Lower lobe of right lung (tissue), 2 donors: ENCODE measurements around the gene SMIM29. TPM values are rescaled to one million over a fixed set of nuclear protein-coding genes. Genes with fewer than 3 reads are reported as not detected.

Experiments used
- ATAC-seq, 2 donors: fragments of 200-7000 bp; cut with Tn5 transposase; one replicate each; pipeline ENCODE4 v1.9.1; 2020 to 2022; ENCODE audit warnings: mild to moderate bottlenecking in 2 of 2, moderate library complexity in 2 of 2
- DNase-seq: peaks from one replicate; pipeline ENCODE4 v3.0.0-alpha.2; 2020
- H3K27ac ChIP-seq: fragments of 200-600 bp; one replicate; pipeline ENCODE4 v1.8.0; 2022
- H3K27me3 ChIP-seq: fragments of 200-600 bp; one replicate; pipeline ENCODE4 v1.8.0; 2022; ENCODE audit warnings: low read depth
- H3K36me3 ChIP-seq: fragments of 200-600 bp; one replicate; pipeline ENCODE4 v1.8.0; 2022; ENCODE audit warnings: mild to moderate bottlenecking
- H3K4me1 ChIP-seq: fragments of 200-600 bp; one replicate; pipeline ENCODE4 v1.8.0; 2022
- H3K4me3 ChIP-seq: fragments of 200-600 bp; one replicate; pipeline ENCODE4 v1.8.0; 2022; ENCODE audit warnings: mild to moderate bottlenecking
- H3K9me3 ChIP-seq: fragments of 200-600 bp; one replicate; pipeline ENCODE4 v1.8.0; 2022
- CTCF ChIP-seq: fragments of 200-600 bp; IDR thresholded peaks from one replicate; pipeline ENCODE4 v1.8.0; 2022; ENCODE audit warnings: antibody characterized with exemption, mild to moderate bottlenecking
- intact Hi-C: fragments of 100-400 bp; cut with DNase I; formaldehyde crosslinking; loops from one replicate; pipeline ENCODE4 v1.11.0; 2022
- total RNA-seq: library from RNA; stranded (reverse); fragmentation: NEBNext Ultra II Directional; extraction: Animal tissue kit (Norgen Biotek cat#: 25700); gene quantifications from one replicate; pipeline ENCODE4 v1.2.1, GENCODE V29; 2021
- donor health status: DM: no; HTN: yes; CAD: no; lungs with severe emphysema.

Gene SMIM29
- total RNA-seq, 1 donor from 2014 or later, result 29.8 TPM

GRCh38 chr6:34285448-34286164, 36.8 kb upstream of the SMIM29 start:
- Histone ChIP-seq H3K4me1 (peaks cover 30% of the 10 kb centered on the region), H3K36me3 (peaks cover 6% of the 10 kb centered on the region), H3K4me3 (no peak overlapping the region), H3K27ac (peak overlapping the region; percentile 56), H3K27me3 (no peaks in the 10 kb centered on the region), H3K9me3 (no peaks in the 10 kb centered on the region)
- intact Hi-C loops, result no loop called here
- ATAC-seq, result no peak
- no peak for DNase-seq
- no peak for TF ChIP-seq CTCF

DNA sequence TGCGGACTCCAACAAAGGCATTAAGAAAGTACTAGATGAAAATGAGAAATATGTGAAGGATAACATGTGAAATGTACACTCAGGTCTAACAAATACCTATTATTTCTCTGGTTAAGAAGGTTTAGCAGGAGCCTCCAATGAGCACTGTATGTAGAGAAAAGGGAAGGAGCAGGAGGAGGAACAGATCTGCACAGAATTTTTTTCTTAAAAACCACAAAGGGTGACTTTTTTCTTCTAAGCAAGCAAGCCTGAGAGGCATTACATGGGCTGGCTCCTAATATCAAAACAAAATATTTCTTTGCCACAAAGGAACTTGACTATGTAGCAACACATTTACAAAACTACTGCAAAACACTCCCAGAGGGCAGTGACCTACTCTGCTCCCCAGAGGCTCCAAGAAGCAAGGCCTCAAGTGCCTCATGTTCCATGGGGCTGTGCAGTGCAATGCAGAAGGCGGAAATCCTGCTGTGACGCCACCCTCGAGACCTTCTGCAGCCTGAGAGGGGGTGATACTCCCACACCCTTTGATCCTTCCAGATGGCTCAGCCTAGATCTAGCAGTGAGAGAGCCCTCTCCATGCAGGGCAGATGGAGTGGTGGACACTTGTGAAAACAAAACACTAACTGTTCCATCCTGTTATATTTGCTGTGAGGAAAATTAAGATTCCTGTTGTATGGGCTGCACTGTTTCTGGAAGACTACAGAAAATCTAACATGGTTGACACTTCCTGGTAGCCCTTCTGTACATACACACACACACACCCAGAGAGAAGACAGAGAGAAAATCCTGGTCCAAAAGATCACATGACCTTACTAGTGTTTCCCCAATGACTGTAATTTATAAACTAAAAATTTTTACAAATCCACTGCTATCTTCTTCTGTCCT, 36.0 kb upstream of the SMIM29 start:
- TF ChIP-seq CTCF, result no peak

DNA sequence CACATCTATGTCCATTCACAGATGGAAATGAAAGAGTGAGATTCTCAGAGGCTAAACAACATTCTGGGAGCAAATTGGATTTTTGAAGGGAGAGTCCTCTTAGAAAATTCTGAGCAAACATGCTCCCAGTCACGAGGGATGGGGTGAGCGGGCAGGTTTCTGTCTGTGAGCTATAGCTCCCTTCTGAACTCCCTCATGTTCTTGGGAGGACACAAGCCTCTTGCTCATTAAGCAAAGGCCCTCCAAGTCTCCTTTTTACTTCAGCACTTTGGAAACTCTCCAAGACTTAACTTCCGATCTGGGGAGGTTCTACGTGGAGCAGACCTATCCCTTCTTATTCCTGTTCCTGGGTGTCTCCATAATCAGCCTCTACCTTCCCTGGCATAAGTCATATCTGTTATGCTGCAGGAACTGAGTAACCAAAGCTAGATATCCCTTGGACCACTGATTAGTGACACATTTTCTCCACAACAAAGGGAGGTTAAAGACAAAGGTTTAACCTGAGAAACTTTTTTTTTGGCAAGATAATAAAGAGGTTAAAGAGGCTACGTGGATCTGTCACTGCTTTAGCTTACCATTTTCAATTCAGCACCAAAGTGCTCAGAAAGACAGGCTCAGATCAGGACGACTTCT, 33.0 kb upstream of the SMIM29 start:
- no peaks in the 10 kb centered on the region for H3K9me3 ChIP-seq
- no peak for TF ChIP-seq CTCF
- H3K36me3 ChIP-seq, result no peaks in the 10 kb centered on the region
- no peak overlapping the region for H3K4me3 ChIP-seq
- intact Hi-C loops, result no loop called here
- no peaks in the 10 kb centered on the region for H3K27me3 ChIP-seq
- ATAC-seq, result no peak
- peaks cover 39% of the 10 kb centered on the region for H3K4me1 ChIP-seq
- no peak overlapping the region for H3K27ac ChIP-seq
- no peak for DNase-seq

More for the DNA sequence above, 36.0 kb upstream of the SMIM29 start:
- H3K27me3 ChIP-seq, result no peaks in the 10 kb centered on the region
- H3K4me1 ChIP-seq, result peaks cover 37% of the 10 kb centered on the region
- H3K4me3 ChIP-seq, result no peak overlapping the region
- peaks cover 6% of the 10 kb centered on the region for H3K36me3 ChIP-seq
- H3K27ac ChIP-seq, result peak overlapping the region; percentile 56
- intact Hi-C loops, result no loop called here
- peak; percentile 84 to 91 for ATAC-seq
- no peaks in the 10 kb centered on the region for H3K9me3 ChIP-seq
- DNase-seq, result peak; percentile 76

- Histone ChIP-seq H3K27me3 (no peaks in the 10 kb centered on the region), H3K27ac (no peak overlapping the region), H3K4me1 (peaks cover 32% of the 10 kb centered on the region), H3K9me3 (no peaks in the 10 kb centered on the region), H3K36me3 (no peaks in the 10 kb centered on the region), H3K4me3 (no peak overlapping the region)
- no peak for TF ChIP-seq CTCF
- ATAC-seq (no peak), DNase-seq (no peak)
- intact Hi-C loops, result no loop called here
Observed at GRCh38 chr6:34280216-34280615, 31.4 kb upstream of the SMIM29 start.

DNA sequence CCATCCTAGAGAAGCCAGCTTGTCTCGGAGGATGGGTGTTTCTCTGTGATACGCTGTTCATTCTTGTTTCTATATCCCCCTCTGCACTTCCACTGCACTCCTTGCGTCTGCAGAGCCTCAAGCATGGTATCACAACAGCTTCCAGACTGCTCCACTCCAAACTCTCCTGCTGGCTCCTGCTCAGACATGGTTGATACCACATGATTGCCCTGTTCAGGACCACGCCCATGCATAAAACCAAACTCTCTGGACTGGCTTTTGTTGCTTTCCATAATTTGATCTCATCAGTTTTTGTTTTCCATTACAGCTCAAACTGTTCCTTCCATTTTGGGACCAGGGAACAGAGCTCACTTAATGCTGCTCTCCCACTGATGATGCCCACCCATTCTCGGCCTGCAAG, 30.0 kb upstream of the SMIM29 start:
- Histone ChIP-seq H3K4me1 (peaks cover 21% of the 10 kb centered on the region), H3K27ac (no peak overlapping the region), H3K9me3 (no peaks in the 10 kb centered on the region), H3K36me3 (no peaks in the 10 kb centered on the region), H3K27me3 (no peaks in the 10 kb centered on the region), H3K4me3 (no peak overlapping the region)
- no peak for DNase-seq
- intact Hi-C loops, result no loop called here
- TF ChIP-seq CTCF, result no peak
- no peak for ATAC-seq
